ENCODE results near the gene AEN.
"Not testable (repeated sequence)": the region's sequence is repeated elsewhere in the genome, so short reads cannot be mapped to it uniquely, and the experiment has no call there.

AEN gene

DNA sequence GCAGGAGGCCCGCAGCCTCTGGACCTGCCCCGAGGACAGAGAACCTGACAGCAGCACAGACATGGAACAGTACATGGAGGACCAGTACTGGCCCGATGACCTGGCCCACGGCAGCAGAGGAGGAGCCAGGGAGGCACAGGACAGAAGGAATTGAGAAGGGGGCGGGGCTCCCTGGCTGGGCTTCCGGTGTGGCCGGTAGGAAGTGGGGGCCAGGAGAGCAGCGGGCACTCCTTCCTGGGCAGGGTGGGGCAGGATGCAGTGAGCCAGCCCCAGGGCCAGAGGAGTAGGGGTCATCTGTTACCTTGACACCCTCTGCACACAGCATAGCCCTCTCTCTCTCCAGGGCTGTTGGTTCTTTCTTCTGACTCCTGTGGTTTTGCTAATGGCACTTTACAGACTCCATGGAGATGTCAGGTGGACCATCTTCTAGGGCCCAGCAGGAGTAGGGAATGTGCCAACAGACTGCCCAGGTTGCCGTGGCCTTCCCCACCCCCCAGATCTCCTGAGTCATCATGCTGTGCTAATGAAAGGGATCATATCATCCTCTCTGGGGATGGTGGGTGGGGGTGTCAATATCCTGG, 9.1 kb downstream of the AEN start:
- H3K27ac Mint-ChIP-seq, result peak overlapping the region; percentile 88 to 95
- no peaks in the 10 kb centered on the region for H3K27me3 Mint-ChIP-seq
- H3K9me3 Mint-ChIP-seq, result no peaks in the 10 kb centered on the region
- no peak for ATAC-seq (replicated peaks)
- peaks cover 44 to 46% of the 10 kb centered on the region in 2 donors for H3K4me1 Mint-ChIP-seq (ENCODE audit: low read depth in 2 of 2)
- peaks cover 15% of the 10 kb centered on the region for H3K36me3 Mint-ChIP-seq (ENCODE audit: insufficient read depth)
- peak overlapping the region; percentile 58 to 71 for H3K4me3 Mint-ChIP-seq
- no peak for DNase-seq

DNA sequence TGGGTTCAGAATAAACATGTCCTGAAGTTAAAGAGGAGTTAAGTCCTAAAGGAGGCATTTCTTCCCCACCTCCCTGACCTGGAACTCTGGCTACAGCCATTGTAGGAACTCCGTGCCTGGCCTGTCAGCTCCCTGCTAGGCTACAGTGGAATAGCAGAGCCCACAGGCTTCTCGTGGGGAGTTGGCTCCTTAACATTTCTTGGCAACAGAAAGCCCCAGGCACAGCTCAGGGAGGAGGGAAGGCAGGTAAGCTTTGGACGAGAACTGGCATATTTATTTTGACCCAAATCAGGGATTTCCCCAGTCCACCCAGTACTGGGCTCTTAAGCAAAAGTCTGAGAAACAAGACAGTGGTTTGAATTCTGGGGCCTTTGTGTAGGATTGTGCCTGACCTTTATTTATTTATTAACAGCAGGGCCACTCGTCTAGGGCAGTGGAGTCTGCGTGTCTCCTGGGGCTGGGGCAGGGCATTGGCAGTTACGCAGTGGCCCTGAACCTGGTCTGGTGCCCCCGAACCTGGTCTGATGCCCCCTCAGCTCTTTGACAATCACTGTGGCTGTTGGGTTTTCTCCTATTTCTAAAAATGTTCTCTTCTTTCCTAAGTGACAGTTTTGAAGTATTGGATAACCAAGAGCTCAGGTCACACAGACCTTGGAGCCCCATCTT, 9.8 kb downstream of the AEN start:
- Mint-ChIP-seq H3K27me3 (no peaks in the 10 kb centered on the region), H3K27ac (peak overlapping the region; percentile 88 to 95), H3K9me3 (no peaks in the 10 kb centered on the region), H3K36me3 (ENCODE audit: insufficient read depth) (peaks cover 18% of the 10 kb centered on the region), H3K4me1 (ENCODE audit: low read depth in 2 of 2) (peaks cover 46 to 52% of the 10 kb centered on the region in 2 donors), H3K4me3 (peak overlapping the region; percentile 58 to 71)
- no peak for ATAC-seq (replicated peaks)
- DNase-seq, result no peak

DNA sequence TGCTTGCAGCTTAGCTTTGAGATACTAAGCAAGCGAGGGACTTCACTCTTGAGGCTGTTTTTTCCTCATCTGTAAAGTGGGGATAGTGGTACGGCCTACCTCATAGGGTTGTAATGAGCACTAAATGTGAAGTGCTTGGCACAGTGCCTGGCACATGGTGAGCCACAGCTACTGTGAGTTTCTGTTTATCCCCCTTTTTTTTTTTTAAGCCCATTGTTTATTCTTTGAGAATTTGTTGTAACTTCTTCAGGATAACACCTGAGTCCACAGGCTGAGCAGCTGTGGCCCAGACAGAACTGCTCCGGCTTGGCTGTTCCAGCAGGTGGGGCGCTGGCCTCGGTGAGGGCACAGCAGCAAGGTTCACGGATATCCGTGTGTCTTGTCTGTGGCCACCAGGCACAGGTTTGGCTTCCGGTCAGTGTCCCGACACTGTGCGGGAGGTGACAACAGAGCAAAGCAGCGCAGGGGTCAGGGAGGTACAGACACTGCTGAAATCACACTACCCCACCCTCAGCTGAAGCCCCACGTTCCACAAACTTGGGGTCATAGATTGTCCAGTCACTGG, 10.4 kb downstream of the AEN start:
- H3K27me3 Mint-ChIP-seq, result no peaks in the 10 kb centered on the region
- peaks cover 24% of the 10 kb centered on the region for H3K36me3 Mint-ChIP-seq (ENCODE audit: insufficient read depth)
- no peak for DNase-seq
- peaks cover 51 to 54% of the 10 kb centered on the region in 2 donors for H3K4me1 Mint-ChIP-seq (ENCODE audit: low read depth in 2 of 2)
- H3K4me3 Mint-ChIP-seq, result peak overlapping the region in 1 of 2 donors; percentile 4
- H3K27ac Mint-ChIP-seq, result peak overlapping the region; percentile 95 to 99
- ATAC-seq (replicated peaks), result no peak
- no peaks in the 10 kb centered on the region for H3K9me3 Mint-ChIP-seq

DNA sequence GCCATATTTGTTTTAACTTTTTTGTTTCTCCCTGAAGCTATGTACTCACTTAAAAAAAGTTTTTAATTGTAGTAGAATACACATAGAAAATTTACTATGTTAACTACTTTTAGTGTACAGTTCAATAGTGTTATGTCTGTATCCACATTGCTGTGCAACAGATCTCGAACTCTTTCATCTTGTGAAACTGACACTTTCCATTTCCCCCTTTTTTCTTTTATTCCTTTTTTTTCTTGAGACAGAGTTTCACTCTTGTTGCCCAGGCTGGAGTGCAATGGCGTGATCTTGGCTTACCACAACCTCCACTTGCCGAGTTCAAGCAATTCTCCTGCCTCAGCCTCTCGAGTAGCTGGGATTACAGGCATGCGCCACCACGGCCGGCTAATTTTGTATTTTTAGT, 11.7 kb downstream of the AEN start:
- ATAC-seq (replicated peaks); H3K4me3 Mint-ChIP-seq; H3K27me3 Mint-ChIP-seq; H3K9me3 Mint-ChIP-seq; DNase-seq: not testable (repeated sequence)
- Mint-ChIP-seq H3K4me1 (ENCODE audit: low read depth in 2 of 2) (peaks cover 56 to 59% of the 10 kb centered on the region in 2 donors), H3K36me3 (ENCODE audit: insufficient read depth) (peaks cover 27% of the 10 kb centered on the region), H3K27ac (peak overlapping the region; percentile 71 to 99)

DNA sequence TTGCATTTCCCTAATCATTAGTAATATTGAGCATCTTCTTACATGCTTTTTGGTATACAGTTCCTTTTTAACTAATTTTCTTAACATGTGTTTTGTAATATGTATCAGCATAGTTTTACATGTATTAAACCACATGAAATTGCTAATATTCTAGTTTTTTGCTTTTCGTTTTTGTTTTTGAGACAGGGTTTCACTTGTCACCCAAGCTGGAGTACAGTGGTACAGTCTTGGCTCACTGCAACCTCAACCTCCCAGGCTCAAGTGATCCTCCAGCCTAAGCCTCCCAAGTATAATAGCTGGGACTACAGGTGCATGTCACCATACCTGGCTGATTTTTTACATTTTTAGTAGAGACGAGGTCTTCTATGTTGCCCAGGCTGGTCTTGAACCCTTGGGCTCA, 13.3 kb downstream of the AEN start:
- ATAC-seq (replicated peaks) (no peak), DNase-seq (no peak)
- Mint-ChIP-seq H3K9me3 (no peaks in the 10 kb centered on the region), H3K36me3 (ENCODE audit: insufficient read depth) (peaks cover 39% of the 10 kb centered on the region), H3K27me3 (no peaks in the 10 kb centered on the region), H3K4me3 (peak overlapping the region in 1 of 2 donors; percentile 91), H3K27ac (peak overlapping the region; percentile 97 to 99), H3K4me1 (ENCODE audit: low read depth in 2 of 2) (peaks cover 52 to 58% of the 10 kb centered on the region in 2 donors)

DNA sequence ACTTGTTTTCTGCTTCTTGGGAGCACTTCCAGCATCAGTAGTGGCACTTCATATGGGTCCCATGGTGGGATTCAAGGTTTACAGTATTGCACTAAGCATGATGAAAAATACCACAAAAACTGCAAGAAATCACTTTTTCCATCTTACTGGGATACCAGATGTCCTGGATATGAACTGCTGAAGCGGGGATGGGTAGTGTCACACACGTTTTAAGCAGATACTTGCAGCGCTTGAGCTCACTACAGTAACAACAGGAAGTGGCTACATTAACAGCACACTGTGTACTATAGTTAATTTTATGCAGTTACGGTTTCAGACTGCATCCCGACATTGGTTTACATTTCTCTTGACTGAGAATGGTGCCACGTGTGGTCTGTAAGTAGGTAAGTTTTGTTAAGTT, 14.2 kb downstream of the AEN start:
- Mint-ChIP-seq H3K4me3 (peak overlapping the region; percentile 88 to 91), H3K4me1 (ENCODE audit: low read depth in 2 of 2) (peaks cover 52 to 58% of the 10 kb centered on the region in 2 donors), H3K27me3 (no peaks in the 10 kb centered on the region), H3K9me3 (no peaks in the 10 kb centered on the region), H3K36me3 (ENCODE audit: insufficient read depth) (peaks cover 41% of the 10 kb centered on the region), H3K27ac (peak overlapping the region; percentile 97 to 99)
- ATAC-seq (replicated peaks), result peak; percentile 35
- peak; percentile 32 to 44 (median 36) for DNase-seq

DNA sequence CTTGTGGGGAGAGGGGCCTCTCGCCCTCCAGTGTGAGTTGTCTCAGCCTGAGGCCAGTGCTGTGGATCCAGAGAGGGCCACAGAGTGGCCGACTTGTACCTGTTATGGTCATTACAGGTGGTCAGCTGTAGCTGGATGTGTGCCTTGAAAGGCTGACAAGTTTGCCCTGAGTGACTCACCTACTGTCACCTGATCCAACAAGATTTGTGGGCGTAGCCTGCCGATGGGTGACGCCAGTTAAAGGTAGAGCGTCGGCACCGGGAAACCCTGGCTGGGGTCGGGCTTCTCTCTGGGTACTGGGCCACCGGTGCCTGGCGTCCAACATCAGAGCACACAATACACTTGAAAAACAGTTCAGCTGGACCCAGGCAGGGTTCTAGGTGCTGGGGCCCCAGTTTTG, 14.9 kb downstream of the AEN start:
- Mint-ChIP-seq H3K4me3 (peak overlapping the region; percentile 88 to 91), H3K4me1 (ENCODE audit: low read depth in 2 of 2) (peaks cover 51 to 56% of the 10 kb centered on the region in 2 donors), H3K36me3 (ENCODE audit: insufficient read depth) (peaks cover 46% of the 10 kb centered on the region), H3K27ac (peak overlapping the region; percentile 97 to 99), H3K27me3 (no peaks in the 10 kb centered on the region), H3K9me3 (no peaks in the 10 kb centered on the region)
- ATAC-seq (replicated peaks) (peak; percentile 27), DNase-seq (peak; percentile 56 to 66 (median 59))

DNA sequence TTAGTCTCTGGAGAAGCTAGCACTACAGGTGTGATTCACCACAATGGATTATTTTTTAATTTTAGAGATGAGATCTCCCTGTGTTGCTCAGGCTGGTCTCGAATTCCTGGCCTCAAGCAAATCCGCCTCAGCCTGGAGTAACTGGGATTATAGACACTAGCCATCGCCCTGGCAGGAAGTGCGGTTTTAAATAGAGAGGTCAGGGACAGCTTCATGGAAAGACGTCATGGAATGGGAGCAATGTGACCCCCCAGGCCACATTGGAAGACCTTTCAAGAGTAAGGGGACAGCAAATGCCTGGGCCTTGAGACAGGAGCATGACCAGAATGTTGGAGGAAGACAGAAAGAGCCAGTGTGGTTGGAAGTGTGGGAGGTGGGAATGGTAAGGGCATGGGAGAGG, 15.5 kb downstream of the AEN start:
- ATAC-seq (replicated peaks) (no peak), DNase-seq (no peak)
- peaks cover 51 to 56% of the 10 kb centered on the region in 2 donors for H3K4me1 Mint-ChIP-seq (ENCODE audit: low read depth in 2 of 2)
- peaks cover 52% of the 10 kb centered on the region for H3K36me3 Mint-ChIP-seq (ENCODE audit: insufficient read depth)
- H3K27me3 Mint-ChIP-seq, result no peaks in the 10 kb centered on the region
- H3K4me3 Mint-ChIP-seq, result peak overlapping the region; percentile 88 to 91
- no peaks in the 10 kb centered on the region for H3K9me3 Mint-ChIP-seq
- H3K27ac Mint-ChIP-seq, result peak overlapping the region; percentile 97 to 99

DNA sequence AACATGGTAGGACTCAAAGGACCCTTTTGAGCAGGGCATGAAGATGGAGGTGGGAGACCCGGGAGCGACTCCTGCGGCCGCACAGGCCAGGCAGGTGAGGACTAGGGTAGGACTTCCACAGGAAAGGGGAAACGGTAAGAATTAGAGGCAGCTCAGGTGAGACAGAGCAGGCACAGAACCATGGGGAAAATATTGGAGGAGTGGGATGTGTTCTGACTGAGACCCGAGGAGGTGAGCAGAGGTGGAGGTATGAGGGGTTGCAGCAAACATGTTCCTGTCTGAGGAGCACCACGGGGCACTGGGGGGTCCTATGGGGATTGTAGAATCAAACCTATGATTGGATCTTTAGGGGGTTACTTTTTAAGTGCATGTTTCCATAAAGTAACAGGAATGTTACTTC, 16.3 kb downstream of the AEN start:
- Mint-ChIP-seq H3K27ac (peak overlapping the region; percentile 97 to 99), H3K4me3 (peak overlapping the region; percentile 88 to 91), H3K27me3 (no peaks in the 10 kb centered on the region), H3K36me3 (ENCODE audit: insufficient read depth) (peaks cover 60% of the 10 kb centered on the region), H3K4me1 (ENCODE audit: low read depth in 2 of 2) (peaks cover 57 to 61% of the 10 kb centered on the region in 2 donors), H3K9me3 (no peaks in the 10 kb centered on the region)
- no peak for DNase-seq
- no peak for ATAC-seq (replicated peaks)

DNA sequence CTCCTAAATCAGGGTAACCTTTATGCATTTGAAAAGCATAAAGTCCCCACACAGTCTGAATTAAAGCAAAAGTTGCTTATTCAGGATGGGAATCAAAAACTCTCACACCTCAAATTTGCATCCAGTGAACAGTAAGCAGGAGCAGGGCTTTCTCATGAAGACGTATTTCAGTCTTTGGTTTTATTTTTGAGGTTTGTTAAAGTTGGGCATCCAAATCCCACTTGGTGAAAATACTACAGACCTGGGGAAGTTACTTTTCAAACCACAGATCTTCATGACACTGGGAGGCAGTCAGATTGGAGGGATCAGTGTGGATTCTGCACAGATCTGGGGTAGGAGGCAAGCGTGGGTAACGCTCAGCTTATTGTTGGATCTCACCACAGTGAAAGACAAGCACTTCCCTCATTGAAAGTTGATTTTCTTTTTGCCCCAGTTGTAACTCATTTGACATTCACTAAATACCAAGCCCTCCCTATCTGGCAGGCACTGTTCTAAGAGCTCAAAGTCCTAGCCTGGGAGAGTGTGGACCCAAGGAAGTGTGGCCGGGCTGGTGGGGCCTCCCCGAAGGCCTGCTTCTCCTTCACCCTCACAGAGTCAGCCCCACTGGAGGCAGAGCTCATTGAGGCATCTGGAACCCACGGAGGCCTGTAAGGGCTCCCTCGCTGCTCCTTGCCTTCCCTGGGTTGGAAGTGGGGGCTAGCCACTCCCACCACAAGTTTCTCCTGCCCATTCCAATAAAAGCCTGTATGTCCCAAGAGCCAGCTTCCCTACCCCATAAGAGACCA, 16.9 kb downstream of the AEN start:
- no peaks in the 10 kb centered on the region for H3K27me3 Mint-ChIP-seq
- peaks cover 62% of the 10 kb centered on the region for H3K36me3 Mint-ChIP-seq (ENCODE audit: insufficient read depth)
- DNase-seq, result peak in 1 of 3 experiments; percentile 16
- peak overlapping the region; percentile 88 to 91 for H3K4me3 Mint-ChIP-seq
- no peaks in the 10 kb centered on the region for H3K9me3 Mint-ChIP-seq
- H3K27ac Mint-ChIP-seq, result peak overlapping the region; percentile 97 to 99
- no peak for ATAC-seq (replicated peaks)
- H3K4me1 Mint-ChIP-seq (ENCODE audit: low read depth in 2 of 2), result peaks cover 60 to 63% of the 10 kb centered on the region in 2 donors

DNA sequence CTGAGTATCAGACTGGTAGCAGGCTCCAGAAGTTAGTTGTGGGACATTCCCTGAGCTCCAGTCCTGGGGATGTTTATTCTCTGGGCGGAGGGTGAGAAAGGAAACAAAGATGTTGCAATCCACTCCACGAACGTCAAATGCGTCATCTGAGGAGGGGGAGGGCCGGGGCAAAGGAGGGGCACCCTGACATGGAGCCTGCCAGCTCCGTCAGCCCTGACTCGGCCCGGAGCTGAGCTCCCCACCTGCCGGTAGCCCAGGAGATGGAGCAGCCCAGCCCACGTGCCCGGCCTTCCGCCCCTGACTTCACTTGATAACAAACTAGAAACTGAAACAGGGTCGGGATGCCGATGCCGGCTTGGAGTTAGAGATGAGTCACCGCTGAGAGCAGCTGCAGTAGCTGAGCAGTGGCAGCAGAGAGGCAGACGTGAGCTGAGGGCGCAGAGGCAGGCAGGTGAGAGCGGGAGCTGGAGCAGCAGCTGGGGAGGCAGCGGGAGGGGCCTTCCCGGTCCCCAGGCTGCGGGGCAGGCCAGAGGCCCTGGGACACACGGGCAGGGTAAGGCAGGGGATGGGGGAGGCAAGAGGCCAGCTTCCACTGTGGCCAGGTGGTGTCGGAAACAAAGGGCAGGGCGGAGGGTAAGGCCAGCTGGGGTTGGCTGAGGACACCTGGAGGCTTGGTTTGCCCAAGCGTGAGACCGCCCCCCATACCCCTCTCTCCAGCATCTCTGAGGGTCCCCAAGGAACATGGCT, 17.7 kb downstream of the AEN start, which contains the start of gene ISG20:
Gene ISG20, plus strand, starts transcription at position 391 of the 747 bp plus-strand sequence. Its CDS starts 351 bp downstream, at position 742.
- H3K4me3 Mint-ChIP-seq, result peak within 1 kb of the TSS; percentile 88 to 91

DNA sequence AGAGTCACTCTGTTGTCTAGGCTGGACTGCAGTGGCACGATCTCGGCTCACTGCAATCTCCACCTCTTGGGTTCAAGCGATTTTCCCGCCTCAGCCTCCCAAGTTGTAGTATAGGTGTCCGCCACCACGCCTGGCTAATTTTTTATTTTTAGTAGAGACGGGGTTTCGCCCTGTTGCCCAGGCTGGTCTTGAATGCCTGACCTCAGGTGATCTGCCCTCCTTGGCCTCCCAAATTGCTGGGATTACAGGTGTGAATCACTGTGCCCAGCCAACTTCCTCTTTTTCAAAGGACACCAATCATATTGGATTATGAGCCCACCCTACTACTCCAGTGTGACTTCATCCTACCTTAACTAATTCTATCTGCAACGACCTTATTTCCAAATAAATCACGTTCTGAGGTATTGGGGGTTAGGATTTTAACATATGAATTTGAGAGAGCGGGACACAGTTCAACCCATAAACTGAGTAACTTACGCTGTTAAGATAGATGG, 20.9 kb downstream of the AEN start:
- Mint-ChIP-seq H3K4me3 (peak overlapping the region; percentile 59 to 91), H3K27me3 (no peaks in the 10 kb centered on the region)

More for the DNA sequence above, 17.7 kb downstream of the AEN start, which contains the start of gene ISG20:
- H3K36me3 Mint-ChIP-seq (ENCODE audit: insufficient read depth), result peaks cover 69% of the 10 kb centered on the region
- peaks cover 62 to 64% of the 10 kb centered on the region in 2 donors for H3K4me1 Mint-ChIP-seq (ENCODE audit: low read depth in 2 of 2)
- ATAC-seq (replicated peaks), result peak; percentile 80
- H3K27ac Mint-ChIP-seq, result peak within 1 kb of the TSS; percentile 97 to 99
- H3K27me3 Mint-ChIP-seq, result no peaks in the 10 kb centered on the region
- no peaks in the 10 kb centered on the region for H3K9me3 Mint-ChIP-seq
- DNase-seq, result peak; percentile 95 to 97 (median 96)

More for the DNA sequence above, 20.9 kb downstream of the AEN start:
- H3K4me1 Mint-ChIP-seq (ENCODE audit: low read depth in 2 of 2), result peaks cover 66 to 72% of the 10 kb centered on the region in 2 donors
- DNase-seq (no peak), ATAC-seq (replicated peaks) (no peak)
- peaks cover 85% of the 10 kb centered on the region for H3K36me3 Mint-ChIP-seq (ENCODE audit: insufficient read depth)
- no peaks in the 10 kb centered on the region for H3K9me3 Mint-ChIP-seq
- H3K27ac Mint-ChIP-seq, result peak overlapping the region; percentile 97 to 99

Measured in effector memory CD8-positive, alpha-beta T cell (primary cell).